ENCODE measurements around the gene SHPK.

DNA sequence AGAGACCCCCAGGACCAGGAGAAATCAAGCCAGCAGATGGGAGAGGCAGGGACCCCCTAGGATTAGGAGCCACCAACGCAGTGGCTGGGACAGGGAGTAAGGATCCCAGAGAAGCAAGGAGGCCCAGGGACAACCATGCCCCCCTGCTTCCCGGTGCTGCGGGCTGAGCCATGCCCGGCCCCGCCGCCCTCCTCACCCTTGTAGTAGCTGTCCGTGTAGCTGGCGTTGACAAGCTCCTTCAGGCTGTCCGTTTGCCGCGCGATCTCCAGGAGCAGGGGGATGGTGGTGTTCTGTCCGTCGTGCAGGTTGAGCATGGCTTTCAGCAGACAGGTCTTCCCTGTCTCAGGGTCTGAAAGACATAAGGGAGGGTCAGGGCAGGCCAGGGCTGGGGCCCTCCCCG, 45.3 kb downstream of the SHPK start:
- TF ChIP-seq CTCF (IDR thresholded peaks at IDR 0.05; ENCODE audit: insufficient read depth, low read length, poor library complexity, severe bottlenecking) (no peak), EZH2phosphoT487 (conservative IDR thresholded peaks at IDR 0.05; ENCODE audit: low read length) (no peak)

Data from SU-DHL-6 (cell line).